ENCODE data around the gene FAR1.

GRCh38 chr11:13661074-13661623 is 7.3 kb upstream of the FAR1 start:
- TF ChIP-seq POLR2AphosphoS5 (IDR thresholded peaks at IDR 0.05; ENCODE audit: low read depth, low read length) (no peak), POLR2A (IDR thresholded peaks at IDR 0.05; ENCODE audit: low read depth, low read length) (no peak)
